Measurements from ENCODE around the gene TTC28. TPM values are rescaled to one million over a fixed set of nuclear protein-coding genes. Genes with fewer than 3 reads are reported as not detected.

Gene TTC28
- total and polyA plus RNA-seq, 2 donors: 2.0 to 5.5 TPM

DNA sequence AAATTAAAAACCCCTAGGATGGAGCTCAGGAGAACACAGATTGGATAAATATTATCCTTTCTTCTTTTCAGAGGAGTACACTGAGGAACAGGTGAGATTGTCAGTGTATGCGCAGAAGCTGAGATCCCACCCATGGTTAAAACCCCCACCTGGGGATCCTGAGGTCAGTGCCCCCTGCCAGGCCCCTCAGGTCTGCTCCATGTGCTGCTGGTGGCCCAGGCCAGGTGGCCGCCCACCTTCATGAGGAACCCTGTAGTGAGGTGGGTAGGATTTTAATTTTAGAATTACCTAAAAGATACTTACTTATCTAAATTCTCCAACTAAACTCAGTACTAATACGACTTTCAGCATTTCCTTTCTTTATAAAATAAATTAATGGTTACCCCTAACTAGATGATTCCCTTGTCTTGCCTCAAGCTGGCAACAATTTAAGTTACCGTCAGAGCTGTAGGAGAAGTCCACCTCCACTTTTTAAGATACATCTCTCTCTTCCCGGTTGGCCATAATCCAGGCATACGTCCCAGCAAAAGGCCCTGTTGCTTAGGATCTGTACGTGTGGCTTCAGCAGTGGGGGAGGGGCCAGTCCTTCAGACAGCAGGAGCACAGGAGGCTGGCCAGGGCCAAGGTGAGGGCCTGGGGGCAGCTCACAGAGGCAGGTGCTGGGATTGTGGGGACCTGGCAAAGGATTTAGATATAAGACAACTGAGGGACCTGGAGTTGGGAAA, 699.1 kb downstream of the TTC28 start:
- Histone ChIP-seq H3K4me1 (ENCODE audit: control insufficient read depth in 2 of 2, insufficient read depth in 2 of 2, low read length in 2 of 2) (no peaks in the 10 kb centered on the region), H3K36me3 (ENCODE audit: control insufficient read depth in 2 of 2, insufficient read depth in 2 of 2, low read length in 1 of 2) (peaks cover 3 to 5% of the 10 kb centered on the region in 2 donors), H3K9me3 (ENCODE audit: control insufficient read depth in 2 of 2, insufficient read depth in 1 of 2, low read length in 1 of 2) (no peaks in the 10 kb centered on the region), H3K27ac (ENCODE audit: low read depth in 1 of 2, low read length in 1 of 2) (no peak overlapping the region), H3K4me3 (ENCODE audit: low read length in 2 of 2) (no peak overlapping the region), H3K27me3 (ENCODE audit: control insufficient read depth in 2 of 2, insufficient read depth in 1 of 2, low read length in 1 of 2) (no peaks in the 10 kb centered on the region)
- no peak for DNase-seq (ENCODE audit: low read depth in 6 of 9, low spot score in 9 of 9)
- 98% methylated on average over 7 of the region's 7 CpGs for WGBS

DNA sequence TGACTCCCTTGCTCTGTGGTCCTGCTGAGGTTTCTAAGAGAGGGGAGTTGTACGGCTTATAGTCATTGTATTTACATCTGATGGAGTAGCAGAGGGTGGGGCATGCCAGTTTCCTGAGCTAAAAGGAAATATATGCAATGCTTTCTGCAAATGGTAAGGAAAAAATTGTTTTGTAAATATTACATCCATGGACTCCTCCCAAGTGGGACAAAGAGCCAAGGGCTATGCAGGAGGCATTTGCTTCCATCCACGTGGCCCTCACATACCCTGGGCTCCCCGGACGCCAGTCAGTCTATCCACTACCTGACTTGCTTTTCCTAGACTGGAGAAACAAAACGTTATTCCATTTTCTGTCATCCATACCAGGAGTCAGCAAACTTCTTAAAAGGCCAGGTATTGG, 700.8 kb downstream of the TTC28 start:
- H3K27me3 ChIP-seq (ENCODE audit: control insufficient read depth in 2 of 2, insufficient read depth in 1 of 2, low read length in 1 of 2): no peaks in the 10 kb centered on the region
- no peak overlapping the region for H3K27ac ChIP-seq (ENCODE audit: low read depth in 1 of 2, low read length in 1 of 2)
- H3K36me3 ChIP-seq (ENCODE audit: control insufficient read depth in 2 of 2, insufficient read depth in 2 of 2, low read length in 1 of 2): peaks cover 3 to 5% of the 10 kb centered on the region in 2 donors
- WGBS: 98% methylated on average over 5 of the region's 5 CpGs
- H3K4me3 ChIP-seq (ENCODE audit: low read length in 2 of 2): no peak overlapping the region
- no peaks in the 10 kb centered on the region for H3K4me1 ChIP-seq (ENCODE audit: control insufficient read depth in 2 of 2, insufficient read depth in 2 of 2, low read length in 2 of 2)
- no peak for DNase-seq (ENCODE audit: low read depth in 6 of 9, low spot score in 9 of 9)
- no peaks in the 10 kb centered on the region for H3K9me3 ChIP-seq (ENCODE audit: control insufficient read depth in 2 of 2, insufficient read depth in 1 of 2, low read length in 1 of 2)

DNA sequence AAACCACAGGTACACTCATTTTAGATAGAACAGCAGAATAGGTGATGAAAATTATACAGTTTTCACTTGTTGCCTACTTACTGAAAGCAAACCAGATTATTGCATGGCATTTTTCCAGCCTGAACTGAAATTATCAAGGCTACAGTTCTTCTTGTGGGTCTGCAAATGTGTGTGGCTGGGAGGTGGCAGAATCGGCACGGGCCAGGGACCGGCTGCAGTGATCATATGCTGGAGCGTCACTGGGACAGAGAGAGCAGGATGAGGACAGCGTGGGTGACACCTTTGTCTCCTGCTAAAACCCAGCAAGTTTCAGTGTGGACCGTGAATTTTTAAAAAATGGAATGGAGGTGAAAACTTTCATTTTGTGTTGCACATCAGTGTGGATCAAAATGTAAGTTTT, 701.3 kb downstream of the TTC28 start:
- 98% methylated on average over 6 of the region's 6 CpGs for WGBS
- Histone ChIP-seq H3K27ac (ENCODE audit: low read depth in 1 of 2, low read length in 1 of 2) (no peak overlapping the region), H3K9me3 (ENCODE audit: control insufficient read depth in 2 of 2, insufficient read depth in 1 of 2, low read length in 1 of 2) (no peaks in the 10 kb centered on the region), H3K36me3 (ENCODE audit: control insufficient read depth in 2 of 2, insufficient read depth in 2 of 2, low read length in 1 of 2) (peaks cover 3 to 5% of the 10 kb centered on the region in 2 donors), H3K27me3 (ENCODE audit: control insufficient read depth in 2 of 2, insufficient read depth in 1 of 2, low read length in 1 of 2) (no peaks in the 10 kb centered on the region), H3K4me3 (ENCODE audit: low read length in 2 of 2) (no peak overlapping the region), H3K4me1 (ENCODE audit: control insufficient read depth in 2 of 2, insufficient read depth in 2 of 2, low read length in 2 of 2) (no peaks in the 10 kb centered on the region)
- no peak for DNase-seq (ENCODE audit: low read depth in 6 of 9, low spot score in 9 of 9)

DNA sequence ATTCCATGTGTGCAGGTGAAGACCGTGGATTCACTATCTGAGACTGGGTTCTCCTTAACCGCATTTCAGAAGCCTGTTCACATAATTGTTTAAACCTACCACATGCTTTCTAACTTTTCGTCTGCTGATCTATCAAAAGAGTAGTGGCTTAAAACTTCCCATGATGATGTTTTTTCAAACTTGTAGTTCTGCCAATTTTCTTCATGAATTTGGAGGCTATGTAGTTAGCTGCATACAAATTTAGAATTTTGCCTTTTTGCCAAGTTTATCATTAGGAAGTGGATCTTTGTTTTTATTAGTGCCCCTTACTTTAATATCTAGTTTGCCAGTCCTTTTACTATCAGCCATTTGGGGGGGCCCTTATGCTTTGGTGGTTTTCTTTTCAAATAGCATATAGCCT, 703.1 kb downstream of the TTC28 start:
- no peaks in the 10 kb centered on the region for H3K27me3 ChIP-seq (ENCODE audit: control insufficient read depth in 2 of 2, insufficient read depth in 1 of 2, low read length in 1 of 2)
- no peak for DNase-seq (ENCODE audit: low read depth in 6 of 9, low spot score in 9 of 9)
- H3K9me3 ChIP-seq (ENCODE audit: control insufficient read depth in 2 of 2, insufficient read depth in 1 of 2, low read length in 1 of 2): no peaks in the 10 kb centered on the region

DNA sequence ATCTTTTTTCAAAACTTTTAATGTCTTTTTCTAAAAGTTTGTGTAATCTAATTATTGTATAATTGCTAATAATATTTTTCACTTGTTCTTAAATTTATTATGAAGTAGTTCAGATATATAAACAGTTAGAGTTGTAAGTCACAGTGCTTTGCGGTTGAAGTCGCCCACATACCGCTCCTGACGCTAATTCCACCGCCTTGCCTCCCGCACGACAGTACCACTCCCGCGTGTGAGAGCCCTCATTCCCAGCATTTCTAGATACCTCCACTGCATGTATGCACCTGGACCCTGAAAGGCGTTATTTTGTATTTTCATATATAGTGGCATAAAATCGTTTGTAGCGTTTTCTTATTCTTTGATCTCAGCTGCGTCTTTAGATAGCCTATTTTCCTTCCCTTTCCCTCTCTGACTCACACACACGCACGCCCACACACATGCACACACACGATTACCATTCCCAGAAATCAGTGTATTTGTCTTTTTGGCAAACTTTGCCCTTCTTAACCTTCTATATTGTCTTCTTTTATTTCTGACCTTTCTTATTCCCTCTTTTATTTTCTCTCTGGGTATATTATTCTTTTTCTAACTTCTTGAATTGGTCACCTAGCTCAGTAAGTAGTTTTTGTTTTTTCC, 704.1 kb downstream of the TTC28 start:
- 94% methylated on average over 16 of the region's 16 CpGs for WGBS
- H3K27me3 ChIP-seq (ENCODE audit: control insufficient read depth in 2 of 2, insufficient read depth in 1 of 2, low read length in 1 of 2): no peaks in the 10 kb centered on the region
- DNase-seq (ENCODE audit: low read depth in 6 of 9, low spot score in 9 of 9): no peak
- H3K4me3 ChIP-seq (ENCODE audit: low read length in 2 of 2): no peak overlapping the region
- no peaks in the 10 kb centered on the region for H3K4me1 ChIP-seq (ENCODE audit: control insufficient read depth in 2 of 2, insufficient read depth in 2 of 2, low read length in 2 of 2)
- H3K27ac ChIP-seq (ENCODE audit: low read depth in 1 of 2, low read length in 1 of 2): no peak overlapping the region
- H3K36me3 ChIP-seq (ENCODE audit: control insufficient read depth in 2 of 2, insufficient read depth in 2 of 2, low read length in 1 of 2): no peaks in the 10 kb centered on the region
- H3K9me3 ChIP-seq (ENCODE audit: control insufficient read depth in 2 of 2, insufficient read depth in 1 of 2, low read length in 1 of 2): no peaks in the 10 kb centered on the region

More for the DNA sequence above, 703.1 kb downstream of the TTC28 start:
- Histone ChIP-seq H3K4me1 (ENCODE audit: control insufficient read depth in 2 of 2, insufficient read depth in 2 of 2, low read length in 2 of 2) (no peaks in the 10 kb centered on the region), H3K27ac (ENCODE audit: low read depth in 1 of 2, low read length in 1 of 2) (no peak overlapping the region), H3K4me3 (ENCODE audit: low read length in 2 of 2) (no peak overlapping the region), H3K36me3 (ENCODE audit: control insufficient read depth in 2 of 2, insufficient read depth in 2 of 2, low read length in 1 of 2) (no peaks in the 10 kb centered on the region)
- WGBS: 98% methylated on average over 3 of the region's 3 CpGs

DNA sequence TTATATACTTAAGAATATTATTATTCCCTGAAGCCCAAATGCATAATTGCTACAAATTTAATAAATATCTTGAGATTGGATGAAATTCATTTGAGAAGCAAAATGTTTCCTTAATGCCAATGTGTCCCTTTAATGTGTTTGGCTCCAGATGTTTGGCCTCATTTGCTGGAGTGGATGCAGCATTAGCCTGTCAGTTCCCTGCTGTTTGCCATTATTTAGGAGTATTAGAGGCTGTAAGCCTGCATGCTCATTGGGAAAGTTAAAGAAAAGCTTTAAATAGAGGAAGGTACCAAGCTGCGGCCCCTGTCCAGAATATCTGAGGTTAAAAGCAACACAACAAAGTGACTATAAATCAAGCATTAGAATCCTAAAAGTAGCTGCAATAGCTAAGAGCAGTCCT, 705.8 kb downstream of the TTC28 start:
- Histone ChIP-seq H3K36me3 (ENCODE audit: control insufficient read depth in 2 of 2, insufficient read depth in 2 of 2, low read length in 1 of 2) (no peaks in the 10 kb centered on the region), H3K4me1 (ENCODE audit: control insufficient read depth in 2 of 2, insufficient read depth in 2 of 2, low read length in 2 of 2) (no peaks in the 10 kb centered on the region), H3K4me3 (ENCODE audit: low read length in 2 of 2) (no peak overlapping the region), H3K27ac (ENCODE audit: low read depth in 1 of 2, low read length in 1 of 2) (no peak overlapping the region), H3K27me3 (ENCODE audit: control insufficient read depth in 2 of 2, insufficient read depth in 1 of 2, low read length in 1 of 2) (no peaks in the 10 kb centered on the region), H3K9me3 (ENCODE audit: control insufficient read depth in 2 of 2, insufficient read depth in 1 of 2, low read length in 1 of 2) (no peaks in the 10 kb centered on the region)
- 98% methylated on average over 1 of the region's 1 CpG for WGBS
- DNase-seq (ENCODE audit: low read depth in 6 of 9, low spot score in 9 of 9): no peak

DNA sequence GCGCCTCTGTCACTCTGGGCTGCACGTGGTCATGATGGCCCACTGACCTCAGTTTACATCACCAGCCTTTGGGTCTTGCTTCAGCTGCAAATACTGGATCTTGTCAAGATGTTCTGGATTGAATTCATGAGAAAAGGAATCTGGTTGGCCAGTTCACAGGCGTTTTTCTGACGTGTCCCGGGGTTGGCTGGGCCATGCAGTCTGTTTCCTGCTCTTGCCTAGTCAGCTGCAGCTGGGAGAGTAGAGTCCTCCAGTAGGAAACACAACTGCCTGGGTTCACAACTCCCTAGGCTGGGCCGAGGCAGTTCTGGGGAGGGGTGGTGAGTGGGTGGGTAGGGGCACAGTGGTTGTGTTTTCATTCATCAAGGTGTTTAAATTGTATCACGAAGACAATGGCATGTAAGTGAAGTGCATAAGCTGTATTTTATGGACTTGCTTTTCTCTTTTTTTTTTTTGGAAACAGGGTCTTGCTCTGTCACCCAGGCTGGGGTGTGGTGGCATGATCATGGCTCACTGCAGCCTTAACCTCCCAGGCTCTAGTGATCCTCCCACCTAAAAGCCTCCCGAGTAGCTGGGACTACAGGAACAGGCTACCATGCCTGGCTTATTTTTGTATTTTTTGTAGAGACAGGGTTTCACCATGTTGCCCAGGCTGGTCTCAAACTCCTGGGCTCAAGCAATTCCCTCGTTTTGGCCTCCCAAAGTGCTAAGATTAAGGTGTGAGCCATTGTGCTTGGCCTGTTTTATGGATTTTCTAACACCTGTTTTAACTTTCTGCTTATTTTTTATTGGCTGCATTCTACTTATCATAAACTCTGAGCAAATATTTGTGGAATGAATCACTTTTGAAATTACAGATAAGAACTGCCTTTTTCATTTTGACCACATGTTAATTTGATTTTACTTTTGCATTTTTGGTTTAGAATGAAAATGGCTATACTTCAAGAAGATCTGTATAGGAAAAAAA, 706.6 kb downstream of the TTC28 start:
- Histone ChIP-seq H3K27me3 (ENCODE audit: control insufficient read depth in 2 of 2, insufficient read depth in 1 of 2, low read length in 1 of 2) (no peaks in the 10 kb centered on the region), H3K36me3 (ENCODE audit: control insufficient read depth in 2 of 2, insufficient read depth in 2 of 2, low read length in 1 of 2) (no peaks in the 10 kb centered on the region), H3K4me1 (ENCODE audit: control insufficient read depth in 2 of 2, insufficient read depth in 2 of 2, low read length in 2 of 2) (no peaks in the 10 kb centered on the region), H3K9me3 (ENCODE audit: control insufficient read depth in 2 of 2, insufficient read depth in 1 of 2, low read length in 1 of 2) (no peaks in the 10 kb centered on the region), H3K4me3 (ENCODE audit: low read length in 2 of 2) (no peak overlapping the region), H3K27ac (ENCODE audit: low read depth in 1 of 2, low read length in 1 of 2) (no peak overlapping the region)
- WGBS: 97% methylated on average over 9 of the region's 9 CpGs
- DNase-seq (ENCODE audit: low read depth in 6 of 9, low spot score in 9 of 9): no peak

DNA sequence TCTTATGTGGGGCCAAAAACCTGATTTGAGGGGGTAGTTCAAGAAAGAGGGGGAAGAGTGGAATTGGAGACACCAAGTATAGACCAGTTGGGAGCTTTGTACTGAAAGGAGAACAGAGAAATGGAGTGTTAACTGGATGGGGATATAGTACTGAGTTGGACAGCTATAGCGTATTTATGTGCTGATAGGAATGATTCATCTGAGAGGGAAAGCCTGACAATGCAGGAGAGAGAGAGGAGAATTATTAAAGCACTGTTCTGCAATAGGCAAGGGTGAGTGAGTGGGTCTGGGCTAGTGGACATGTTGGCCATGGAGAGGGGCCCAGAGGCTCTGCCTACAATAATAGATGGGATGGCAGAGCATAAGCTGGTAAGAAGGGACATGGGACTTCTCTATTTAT, 707.7 kb downstream of the TTC28 start:
- Histone ChIP-seq H3K9me3 (ENCODE audit: control insufficient read depth in 2 of 2, insufficient read depth in 1 of 2, low read length in 1 of 2) (no peaks in the 10 kb centered on the region), H3K27me3 (ENCODE audit: control insufficient read depth in 2 of 2, insufficient read depth in 1 of 2, low read length in 1 of 2) (no peaks in the 10 kb centered on the region), H3K27ac (ENCODE audit: low read depth in 1 of 2, low read length in 1 of 2) (no peak overlapping the region), H3K36me3 (ENCODE audit: control insufficient read depth in 2 of 2, insufficient read depth in 2 of 2, low read length in 1 of 2) (no peaks in the 10 kb centered on the region), H3K4me3 (ENCODE audit: low read length in 2 of 2) (no peak overlapping the region), H3K4me1 (ENCODE audit: control insufficient read depth in 2 of 2, insufficient read depth in 2 of 2, low read length in 2 of 2) (no peaks in the 10 kb centered on the region)
- WGBS: 96% methylated on average over 1 of the region's 1 CpG
- DNase-seq (ENCODE audit: low read depth in 6 of 9, low spot score in 9 of 9): no peak

Measured in thymus (tissue), 11 donors.